Mesothelial cell of epicardium (in vitro differentiated cells): ENCODE results near the gene AUTS2. TPM values are rescaled to one million over a fixed set of nuclear protein-coding genes. Genes with fewer than 3 reads are reported as not detected.

Source experiments
- DNase-seq, 2 experiments: peaks; one replicate each; pipeline ENCODE4 v3.0.0; 2021; ENCODE audit warnings: low spot score in 2 of 2; ENCODE audit not compliant: unreplicated experiment in 2 of 2
- H3K27ac Mint-ChIP-seq: 2 replicates; pipeline ENCODE4 v1.8.0; 2021; ENCODE audit warnings: mixed read lengths
- H3K27me3 Mint-ChIP-seq: 2 replicates; pipeline ENCODE4 v1.8.0; 2021; ENCODE audit warnings: low read depth, mixed read lengths
- H3K36me3 Mint-ChIP-seq: 2 replicates; pipeline ENCODE4 v1.8.0; 2021; ENCODE audit warnings: mixed read lengths
- H3K4me1 Mint-ChIP-seq: 2 replicates; pipeline ENCODE4 v1.8.0; 2021; ENCODE audit warnings: mixed read lengths
- H3K4me3 Mint-ChIP-seq: 2 replicates; pipeline ENCODE4 v1.8.0; 2021; ENCODE audit warnings: mild to moderate bottlenecking, moderate library complexity, mixed read lengths
- H3K9me3 Mint-ChIP-seq: 2 replicates; pipeline ENCODE4 v1.8.0; 2021; ENCODE audit warnings: mixed read lengths
- CTCF ChIP-seq: fragments of 200-600 bp; sonication (generic); IDR thresholded peaks from one replicate; pipeline ENCODE4 v1.5.0; 2021; ENCODE audit warnings: antibody characterized with exemption; ENCODE audit not compliant: unreplicated experiment
- total RNA-seq: library from RNA; stranded (reverse); gene quantifications from 3 replicates; pipeline ENCODE4 v1.2.1, GENCODE V29; 2021

The AUTS2 gene
- total RNA-seq, 1 donor from 2014 or later: 135 TPM

- H3K9me3 Mint-ChIP-seq: peaks cover 9% of the 10 kb centered on the region
- no peak for DNase-seq
- H3K27me3 Mint-ChIP-seq: no peaks in the 10 kb centered on the region
- H3K36me3 Mint-ChIP-seq: peaks cover 19% of the 10 kb centered on the region
- TF ChIP-seq CTCF: no peak
- H3K27ac Mint-ChIP-seq: no peak overlapping the region
- H3K4me3 Mint-ChIP-seq: no peak overlapping the region
- peaks cover 14% of the 10 kb centered on the region for H3K4me1 Mint-ChIP-seq
Observed at GRCh38 chr7:70486977-70487376, 888.7 kb downstream of the AUTS2 start.

DNA sequence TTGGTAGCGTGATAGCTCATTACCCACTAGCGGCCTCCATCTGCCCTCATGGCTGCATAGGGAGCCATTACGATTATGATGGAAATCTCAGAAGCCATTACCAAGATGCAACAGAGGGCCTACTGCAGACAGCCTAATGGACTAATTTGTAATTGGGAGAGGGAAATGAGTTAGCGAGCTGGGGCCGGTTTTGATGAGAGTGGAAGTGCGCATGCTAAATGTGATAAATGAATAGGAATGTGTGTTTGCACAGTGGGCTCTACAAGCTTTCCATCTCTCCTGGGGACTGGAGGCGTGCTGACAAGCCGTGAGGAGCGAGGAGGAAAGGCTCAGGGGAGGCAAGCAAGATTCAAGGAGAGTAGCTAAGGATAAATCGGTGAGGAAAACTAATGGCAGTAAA is 889.2 kb downstream of the AUTS2 start:
- Mint-ChIP-seq H3K9me3 (peaks cover 9% of the 10 kb centered on the region), H3K27me3 (no peaks in the 10 kb centered on the region), H3K27ac (no peak overlapping the region), H3K4me1 (peaks cover 12% of the 10 kb centered on the region), H3K36me3 (peaks cover 19% of the 10 kb centered on the region), H3K4me3 (no peak overlapping the region)
- DNase-seq: no peak
- TF ChIP-seq CTCF: no peak

DNA sequence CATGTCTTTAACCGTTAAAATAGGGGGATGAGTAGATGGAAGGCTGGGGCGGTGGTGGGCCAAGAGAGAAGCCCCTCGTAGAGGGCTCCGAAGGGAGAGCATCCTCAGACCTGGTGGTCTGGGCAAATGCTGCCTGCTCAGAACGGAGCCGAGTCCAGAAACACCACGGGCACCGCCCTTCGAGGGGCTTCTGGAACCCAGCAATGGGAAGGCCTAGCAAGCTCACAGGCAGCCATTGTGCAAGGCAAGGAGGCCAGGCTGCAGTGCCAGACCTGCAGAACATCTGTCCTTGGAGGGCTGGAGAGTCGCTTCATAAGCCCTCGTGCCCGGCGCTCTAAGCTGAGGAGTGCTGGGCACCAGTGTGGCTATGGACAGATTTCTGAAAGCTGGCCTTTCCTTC is 889.6 kb downstream of the AUTS2 start:
- Mint-ChIP-seq H3K9me3 (peaks cover 9% of the 10 kb centered on the region), H3K4me3 (no peak overlapping the region), H3K36me3 (peaks cover 19% of the 10 kb centered on the region), H3K4me1 (peaks cover 17% of the 10 kb centered on the region), H3K27ac (no peak overlapping the region), H3K27me3 (no peaks in the 10 kb centered on the region)
- no peak for TF ChIP-seq CTCF
- no peak for DNase-seq

GRCh38 chr7:70489813-70490212 is 891.5 kb downstream of the AUTS2 start:
- TF ChIP-seq CTCF: no peak
- Mint-ChIP-seq H3K9me3 (peaks cover 4% of the 10 kb centered on the region), H3K4me1 (peaks cover 31% of the 10 kb centered on the region), H3K27me3 (no peaks in the 10 kb centered on the region), H3K36me3 (peaks cover 10% of the 10 kb centered on the region), H3K27ac (peak overlapping the region; percentile 39), H3K4me3 (no peak overlapping the region)
- DNase-seq: no peak

DNA sequence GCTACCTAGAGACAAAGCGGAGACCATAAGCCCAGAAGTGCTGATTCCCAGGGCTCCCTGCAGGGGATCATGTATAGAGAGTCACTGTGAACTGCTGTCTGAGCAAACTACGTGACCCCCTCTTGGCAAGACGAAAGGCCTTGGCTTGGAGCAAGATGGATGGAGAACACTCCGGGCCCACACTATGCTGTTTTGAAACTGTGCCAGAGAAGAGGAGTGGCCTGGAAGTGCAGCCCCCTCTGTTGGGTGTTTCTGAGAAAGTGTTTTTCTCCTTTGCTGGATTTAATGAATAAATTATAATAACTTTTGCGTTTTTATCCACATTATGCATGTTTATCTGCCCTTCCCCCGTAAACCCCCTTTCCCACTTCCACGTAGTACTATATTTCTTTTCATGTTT is 894.4 kb downstream of the AUTS2 start:
- Mint-ChIP-seq H3K27me3 (no peaks in the 10 kb centered on the region), H3K9me3 (no peaks in the 10 kb centered on the region), H3K4me3 (no peak overlapping the region), H3K36me3 (peaks cover 1% of the 10 kb centered on the region), H3K4me1 (peaks cover 31% of the 10 kb centered on the region), H3K27ac (no peak overlapping the region)
- DNase-seq: no peak
- TF ChIP-seq CTCF: no peak
